Adrenal gland (tissue), 12 donors: Measurements from ENCODE around the gene BORCS6. TPM values are rescaled to one million over a fixed set of nuclear protein-coding genes. Genes with fewer than 3 reads are reported as not detected.
"Not testable (repeated sequence)": the region's sequence is repeated elsewhere in the genome, so short reads cannot be mapped to it uniquely, and the experiment has no call there.

Experiments
- DNase-seq, 7 donors: peaks; one replicate each; pipeline ENCODE4 v3.0.0-alpha.2; 2019 to 2020
- H3K27ac ChIP-seq, 5 donors: fragments of 200-600 bp; sonication (generic) in 4 of 5; 1 replicate in 3 of 5; 2 replicates in 2 of 5; pipeline versions ENCODE4 v1.5.1 to v1.8.0; 2016 to 2020; ENCODE audit warnings: mild to moderate bottlenecking in 1 of 5
- H3K27me3 ChIP-seq: fragments of 200-600 bp; 2 replicates; pipeline ENCODE4 v1.8.0; 2021
- H3K36me3 ChIP-seq, 2 donors: fragments of 200-600 bp; replicated peaks in 1 of 2; 1 replicate in 1 of 2; 2 replicates in 1 of 2; pipeline versions ENCODE4 v1.5.1 to v1.8.0; 2018 to 2022
- H3K4me1 ChIP-seq, 2 donors: fragments of 200-600 bp; replicated peaks in 1 of 2; 1 replicate in 1 of 2; 2 replicates in 1 of 2; pipeline versions ENCODE4 v1.5.1 to v1.8.0; 2018 to 2021
- H3K4me3 ChIP-seq, 4 donors: fragments of 200-600 bp; sonication (generic) in 3 of 4; one replicate each; pipeline ENCODE4 v1.5.1; 2016 to 2018
- H3K9me3 ChIP-seq, 3 donors: fragments of 200-600 bp; sonication (generic) in 1 of 3; replicated peaks in 1 of 3; 1 replicate in 2 of 3; 2 replicates in 1 of 3; pipeline versions ENCODE4 v1.5.1 to v1.8.0; 2016 to 2021
- CTCF ChIP-seq, 6 experiments: fragments of 450-650 bp in 4 of 6; fragments of 200-600 bp in 2 of 6; sonication (generic) in 1 of 6; IDR thresholded peaks; 1 replicate in 5 of 6; 2 replicates in 1 of 6; pipeline versions ENCODE4 v1.5.1 to v1.8.0; 2016 to 2021; ENCODE audit warnings: antibody characterized with exemption in 6 of 6, mild to moderate bottlenecking in 2 of 6, moderate library complexity in 1 of 6
- POLR2A ChIP-seq, 2 donors: fragments of 450-650 bp; IDR thresholded peaks; one replicate each; pipeline ENCODE4 v1.6.1; 2017; ENCODE audit warnings: antibody characterized with exemption in 2 of 2, mild to moderate bottlenecking in 2 of 2, moderate library complexity in 1 of 2
- WGBS, 4 donors: extraction: QIAGEN DNeasy Blood & Tissue Kit in 2 of 4; methylation state at CpG; one replicate each; pipeline versions ENCODE4 v1.1.5 to v1.1.7; 2013 to 2017; 5-methylcytosine and 5-hydroxymethylcytosine counted together
- intact Hi-C, 2 donors: fragments of 100-400 bp; cut with DNase I; formaldehyde crosslinking; loops; one replicate each; pipeline versions ENCODE4 v1.14.1 to v1.15.0; 2022 to 2023
- polyA plus RNA-seq, 3 donors: library from polyadenylated mRNA; stranded (reverse); fragments of 200-250 nt in 2 of 3; fragments of 350-450 nt in 1 of 3; fragmentation: Illumina TruSeq in 1 of 3; extraction: RNeasy Lipid Tissue Mini Kit (QIAGEN cat#74804) in 1 of 3; gene quantifications; one replicate each; pipeline ENCODE4 v1.2.3, GENCODE V29; 2013 to 2014
- total RNA-seq, 9 donors: library from RNA; depleted of rRNA in 4 of 9; stranded (reverse); fragments of >200 nt in 4 of 9; fragments of 120-200 nt in 1 of 9; fragmentation: NEBNext Ultra II Directional in 1 of 9; extraction: Animal tissue kit (Norgen Biotek cat#: 25700) in 1 of 9; gene quantifications; one replicate each; pipeline versions ENCODE4 v1.1.0 to v1.2.4, GENCODE V29; 2013 to 2023
- donor health status: healthy with polysubstance abuse.
- donor health status: Bipolar disorder and iron deficiency.
- donor health status: DM: yes; HTN: yes; CAD: no.
- donor health status: DM: no; HTN: no; CAD: no.
- donor health status: DM: no; HTN: no; CAD: no.
- donor health status: DM: yes; HTN: yes; CAD: no.

The BORCS6 gene
- total and polyA plus RNA-seq, 12 donors: 3.3 to 29.7 (median 12.3) TPM

- intact Hi-C loops: no loop called here
- H3K27ac ChIP-seq: peak overlapping the region; percentile 94 to 100 (median 98)
- WGBS, 4 donors: 0 to 1% (median 1%) methylated on average over 36 to 45 of the region's 45 CpGs
- no peaks in the 10 kb centered on the region for H3K36me3 ChIP-seq
- peak; percentile 21 to 27 for TF ChIP-seq POLR2A (IDR thresholded peaks at IDR 0.05)
- no peak for TF ChIP-seq CTCF (IDR thresholded peaks at IDR 0.05)
- H3K4me1 ChIP-seq: peaks cover 9 to 19% of the 10 kb centered on the region in 2 donors
- H3K4me3 ChIP-seq: peak overlapping the region in 3 of 4 donors; percentile 30 to 78 (median 62)
- peak; percentile 88 to 98 (median 92) for DNase-seq
- no peaks in the 10 kb centered on the region for H3K9me3 ChIP-seq
- no peaks in the 10 kb centered on the region for H3K27me3 ChIP-seq
Measured at GRCh38 chr17:8220783-8221662, 31.0 kb upstream of the BORCS6 start.

GRCh38 chr17:8214000-8214399 is 24.0 kb upstream of the BORCS6 start:
- H3K27me3 ChIP-seq, H3K27ac ChIP-seq, H3K36me3 ChIP-seq, H3K4me3 ChIP-seq, H3K4me1 ChIP-seq, H3K9me3 ChIP-seq, DNase-seq, intact Hi-C loops: not testable (repeated sequence)
- 77 to 92% (median 87%) methylated on average over 8 to 15 of the region's 15 CpGs for whole genome bisulfite sequencing, 4 donors

GRCh38 chr17:8212312-8213180 is 22.6 kb upstream of the BORCS6 start:
- Histone ChIP-seq H3K4me1 (peaks cover 8 to 9% of the 10 kb centered on the region in 2 donors), H3K27me3 (no peaks in the 10 kb centered on the region), H3K36me3 (no peaks in the 10 kb centered on the region), H3K4me3 (no peak overlapping the region), H3K27ac (no peak overlapping the region), H3K9me3 (no peaks in the 10 kb centered on the region)
- DNase-seq: peak in 1 of 7 donors; percentile 39
- intact Hi-C loops: no loop called here
- 72 to 85% (median 78%) methylated on average over 14 of the region's 14 CpGs for WGBS, 4 donors
- TF ChIP-seq POLR2A (IDR thresholded peaks at IDR 0.05) (no peak), CTCF (IDR thresholded peaks at IDR 0.05) (no peak)

- intact Hi-C loops: no loop called here
- Histone ChIP-seq H3K27ac (peak overlapping the region; percentile 54 to 85 (median 83)), H3K36me3 (no peaks in the 10 kb centered on the region), H3K4me3 (peak overlapping the region in 3 of 4 donors; percentile 32 to 61 (median 56)), H3K4me1 (peaks cover 8 to 9% of the 10 kb centered on the region in 2 donors), H3K27me3 (no peaks in the 10 kb centered on the region), H3K9me3 (no peaks in the 10 kb centered on the region)
- TF ChIP-seq POLR2A (IDR thresholded peaks at IDR 0.05) (no peak), CTCF (IDR thresholded peaks at IDR 0.05) (no peak)
- peak in 1 of 7 donors; percentile 35 for DNase-seq
- 12 to 19% (median 15%) methylated on average over 22 of the region's 22 CpGs for WGBS, 4 donors
Measured at GRCh38 chr17:8210761-8211458, 20.9 kb upstream of the BORCS6 start.
